Loucy (cell line): ENCODE data around the gene SNAP25.

Source experiments
- H2AFZ ChIP-seq: fragments of 200-600 bp; sonication (generic); 2 replicates; pipeline ENCODE4 v1.6.0; 2016; ENCODE audit warnings: antibody characterized with exemption, mild to moderate bottlenecking, low read length, moderate library complexity
- H3F3A ChIP-seq: fragments of 200-600 bp; 2 replicates; pipeline ENCODE4 v1.6.0; 2016; ENCODE audit warnings: antibody characterized with exemption, low read depth, mild to moderate bottlenecking
- H3K27me3 ChIP-seq: fragments of 200-600 bp; sonication (generic); 2 replicates; pipeline ENCODE4 v1.6.1; 2014; ENCODE audit warnings: low read length, mild to moderate bottlenecking; ENCODE audit not compliant: insufficient read depth, poor library complexity, severe bottlenecking
- H3K36me3 ChIP-seq: fragments of 200-600 bp; sonication (generic); 2 replicates; pipeline ENCODE4 v1.6.1; 2016; ENCODE audit warnings: low read length; ENCODE audit not compliant: insufficient read depth
- H3K4me1 ChIP-seq: fragments of 200-600 bp; sonication (generic); 2 replicates; pipeline ENCODE4 v1.5.1; 2014; ENCODE audit warnings: low read length, mild to moderate bottlenecking; ENCODE audit not compliant: insufficient read depth, poor library complexity, severe bottlenecking
- H3K4me2 ChIP-seq: fragments of 200-600 bp; sonication (generic); 2 replicates; pipeline ENCODE4 v1.6.0; 2014; ENCODE audit warnings: antibody characterized with exemption, low read length, low read depth, mild to moderate bottlenecking; ENCODE audit not compliant: poor library complexity, severe bottlenecking
- H3K4me3 ChIP-seq: fragments of 200-600 bp; sonication (generic); 2 replicates; pipeline ENCODE4 v1.5.1; 2014; ENCODE audit warnings: low read length, mild to moderate bottlenecking, mixed read lengths; ENCODE audit not compliant: poor library complexity, severe bottlenecking
- H3K79me2 ChIP-seq: fragments of 200-600 bp; sonication (generic); 2 replicates; pipeline ENCODE4 v1.6.1; 2014; ENCODE audit warnings: low read length; ENCODE audit not compliant: insufficient read depth
- H3K9ac ChIP-seq: fragments of 200-600 bp; sonication (generic); 2 replicates; pipeline ENCODE4 v1.6.0; 2014; ENCODE audit warnings: mild to moderate bottlenecking, low read depth, low read length, moderate library complexity; ENCODE audit not compliant: poor library complexity, severe bottlenecking
- H3K9me2 ChIP-seq: fragments of 200-600 bp; sonication (generic); replicated peaks from 2 replicates; pipeline ENCODE4 v1.6.1; 2016; ENCODE audit warnings: low read depth, low read length, mixed read lengths
- H3K9me3 ChIP-seq: fragments of 200-600 bp; sonication (generic); 2 replicates; pipeline ENCODE4 v1.6.1; 2014; ENCODE audit warnings: mild to moderate bottlenecking, antibody characterized with exemption, low read length, low read depth; ENCODE audit not compliant: insufficient read depth
- H4K20me1 ChIP-seq: fragments of 200-600 bp; sonication (generic); 2 replicates; pipeline ENCODE4 v1.6.0; 2014; ENCODE audit warnings: antibody characterized with exemption, low read length, mild to moderate bottlenecking; ENCODE audit not compliant: insufficient read depth, poor library complexity, severe bottlenecking
- EZH2phosphoT487 ChIP-seq: fragments of 200-600 bp; IDR thresholded peaks from 2 replicates; pipeline ENCODE4 v1.6.1; 2018; ENCODE audit warnings: antibody characterized with exemption, mild to moderate bottlenecking, moderate library complexity, borderline replicate concordance
- TF ChIP-seq, protein P1 (sequence below): fragments of 200-600 bp; sonication (generic); conservative IDR thresholded peaks from 2 replicates; pipeline ENCODE4 v1.5.1; 2014; ENCODE audit warnings: mild to moderate bottlenecking, antibody characterized with exemption, low read length

SNAP25 gene

DNA sequence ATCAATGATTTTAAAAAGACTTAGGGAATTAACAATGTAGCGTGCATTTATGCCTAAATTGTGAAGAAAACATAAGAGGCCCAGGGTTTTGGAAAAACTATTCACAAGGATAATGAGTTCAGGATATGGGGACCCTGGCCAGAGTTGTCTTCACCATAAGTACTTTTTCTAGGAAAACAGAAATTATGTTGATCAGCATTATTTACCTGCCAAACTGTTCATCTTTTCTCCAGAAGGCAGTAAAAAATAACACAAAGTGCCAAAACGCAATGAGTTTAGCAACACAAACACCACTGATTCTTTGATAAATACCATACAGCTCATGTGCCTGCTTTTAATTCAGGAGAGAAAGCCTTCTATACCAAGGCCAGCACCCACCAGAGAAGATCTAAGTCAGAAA is 43.1 kb downstream of the SNAP25 start:
- Histone ChIP-seq H4K20me1 (no peaks in the 10 kb centered on the region), H3K4me1 (no peaks in the 10 kb centered on the region), H3K27me3 (no peaks in the 10 kb centered on the region), H3K4me2 (no peak overlapping the region), H3K79me2 (no peaks in the 10 kb centered on the region), H3K4me3 (no peak overlapping the region), H3F3A (no peaks in the 10 kb centered on the region), H3K9ac (no peak overlapping the region), H3K9me2 (no peaks in the 10 kb centered on the region), H3K9me3 (no peaks in the 10 kb centered on the region), H2AFZ (no peak overlapping the region), H3K36me3 (no peaks in the 10 kb centered on the region)
- no peak for TF ChIP-seq EZH2phosphoT487
- TF ChIP-seq, protein P1, sequence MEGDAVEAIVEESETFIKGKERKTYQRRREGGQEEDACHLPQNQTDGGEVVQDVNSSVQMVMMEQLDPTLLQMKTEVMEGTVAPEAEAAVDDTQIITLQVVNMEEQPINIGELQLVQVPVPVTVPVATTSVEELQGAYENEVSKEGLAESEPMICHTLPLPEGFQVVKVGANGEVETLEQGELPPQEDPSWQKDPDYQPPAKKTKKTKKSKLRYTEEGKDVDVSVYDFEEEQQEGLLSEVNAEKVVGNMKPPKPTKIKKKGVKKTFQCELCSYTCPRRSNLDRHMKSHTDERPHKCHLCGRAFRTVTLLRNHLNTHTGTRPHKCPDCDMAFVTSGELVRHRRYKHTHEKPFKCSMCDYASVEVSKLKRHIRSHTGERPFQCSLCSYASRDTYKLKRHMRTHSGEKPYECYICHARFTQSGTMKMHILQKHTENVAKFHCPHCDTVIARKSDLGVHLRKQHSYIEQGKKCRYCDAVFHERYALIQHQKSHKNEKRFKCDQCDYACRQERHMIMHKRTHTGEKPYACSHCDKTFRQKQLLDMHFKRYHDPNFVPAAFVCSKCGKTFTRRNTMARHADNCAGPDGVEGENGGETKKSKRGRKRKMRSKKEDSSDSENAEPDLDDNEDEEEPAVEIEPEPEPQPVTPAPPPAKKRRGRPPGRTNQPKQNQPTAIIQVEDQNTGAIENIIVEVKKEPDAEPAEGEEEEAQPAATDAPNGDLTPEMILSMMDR = no peak

DNA sequence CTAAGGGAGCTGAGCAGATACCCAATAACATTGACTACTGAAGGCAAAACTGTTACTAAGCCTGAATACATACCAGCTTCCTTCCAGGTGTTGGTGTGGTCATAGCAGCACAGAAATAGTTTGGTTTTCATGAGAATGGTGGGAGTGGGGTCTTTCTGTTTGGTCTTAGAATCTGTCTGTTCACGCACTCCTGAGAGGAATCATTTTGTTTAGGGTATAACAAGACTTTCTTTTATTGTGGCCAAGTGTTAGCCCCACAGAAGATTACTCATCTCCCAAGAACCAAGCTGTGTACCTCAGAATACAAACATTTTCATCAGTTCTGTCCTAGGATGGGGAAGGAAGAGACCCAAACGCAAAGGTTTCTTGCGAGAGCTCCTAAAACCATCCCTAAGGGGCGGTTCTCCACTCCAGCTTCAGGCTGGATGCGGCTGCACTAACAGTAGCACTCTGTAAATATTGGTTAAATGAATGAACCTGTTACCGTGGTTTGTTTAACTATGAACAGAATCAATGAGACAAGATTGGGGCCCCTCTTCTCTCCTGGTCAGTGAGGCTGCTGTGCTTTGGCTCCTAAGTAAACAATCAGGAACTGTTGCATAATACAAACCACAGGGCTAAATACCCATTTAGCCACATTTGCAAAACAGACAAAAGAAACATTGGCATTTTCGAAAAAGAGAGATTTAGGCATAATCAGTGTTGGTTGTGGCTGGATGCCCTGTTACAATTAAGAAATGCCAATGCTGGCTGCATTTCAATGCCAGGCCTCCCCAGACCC is 44.9 kb downstream of the SNAP25 start:
- Histone ChIP-seq H3K4me2 (no peak overlapping the region), H3K79me2 (no peaks in the 10 kb centered on the region), H3K4me1 (no peaks in the 10 kb centered on the region), H2AFZ (no peak overlapping the region), H3K4me3 (no peak overlapping the region), H4K20me1 (no peaks in the 10 kb centered on the region), H3K9me2 (no peaks in the 10 kb centered on the region), H3K9me3 (no peaks in the 10 kb centered on the region), H3K9ac (no peak overlapping the region), H3F3A (no peaks in the 10 kb centered on the region), H3K27me3 (no peaks in the 10 kb centered on the region), H3K36me3 (no peaks in the 10 kb centered on the region)
- no peak for TF ChIP-seq EZH2phosphoT487
- TF ChIP-seq, protein P1 = no peak

DNA sequence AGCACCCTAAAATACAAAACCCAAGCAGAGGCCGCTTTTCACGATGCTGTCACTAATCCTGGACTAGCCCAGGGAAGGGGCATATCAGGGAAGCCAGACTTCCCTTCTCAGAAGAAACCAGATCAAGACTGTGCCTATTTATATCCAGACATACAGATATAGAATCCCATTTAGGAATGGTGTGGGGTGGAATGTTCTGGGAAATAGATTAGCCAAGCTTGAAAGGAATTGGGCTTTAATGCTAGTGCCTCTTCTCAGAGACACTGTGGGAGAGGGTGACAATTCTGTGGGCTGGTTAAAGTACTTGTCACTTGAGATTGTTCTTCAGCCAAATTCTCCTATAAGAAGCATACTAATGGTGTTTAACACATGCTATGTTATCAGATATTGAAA is 45.5 kb downstream of the SNAP25 start:
- no peaks in the 10 kb centered on the region for H4K20me1 ChIP-seq
- H3K9me2 ChIP-seq = no peaks in the 10 kb centered on the region
- H3K4me2 ChIP-seq = no peak overlapping the region
- no peaks in the 10 kb centered on the region for H3K79me2 ChIP-seq
- H3K9ac ChIP-seq = no peak overlapping the region
- no peaks in the 10 kb centered on the region for H3K9me3 ChIP-seq
- no peaks in the 10 kb centered on the region for H3K36me3 ChIP-seq
- no peak for TF ChIP-seq EZH2phosphoT487
- TF ChIP-seq, protein P1 = no peak
- H3K27me3 ChIP-seq = no peaks in the 10 kb centered on the region
- no peak overlapping the region for H3K4me3 ChIP-seq
- H3K4me1 ChIP-seq = no peaks in the 10 kb centered on the region
- H3F3A ChIP-seq = no peaks in the 10 kb centered on the region
- no peak overlapping the region for H2AFZ ChIP-seq
